WTC11 (cell line): ENCODE data around the gene TXNRD2. TPM values are rescaled to one million over a fixed set of nuclear protein-coding genes. Genes with fewer than 3 reads are reported as not detected.

Experiments
- ATAC-seq: fragments of 200-7000 bp; cut with Tn5 transposase; 2 replicates; pipeline ENCODE4 v1.10.0; 2021; ENCODE audit warnings: mild to moderate bottlenecking, moderate library complexity
- CTCF ChIA-PET: fragments of 300-600 bp; sonication (Branson Sonifier 250); formaldehyde crosslinking; loops from one replicate; lab custom pipeline; 2021; ENCODE audit warnings: antibody characterized with exemption; lab: Charles Lee
- POLR2A ChIA-PET: fragments of 350-600 bp; sonication (Branson Sonifier 250); formaldehyde crosslinking; loops from one replicate; lab custom pipeline; 2021; ENCODE audit warnings: antibody characterized with exemption; lab: Charles Lee
- DNase-seq: peaks from one replicate; pipeline ENCODE4 v3.0.0; 2021; ENCODE audit warnings: low spot score
- H3K27ac Mint-ChIP-seq: 2 replicates; pipeline ENCODE4 v1.8.0; 2021; ENCODE audit warnings: mixed read lengths
- H3K27me3 Mint-ChIP-seq: 2 replicates; pipeline ENCODE4 v1.8.0; 2021; ENCODE audit warnings: low read depth, mild to moderate bottlenecking, moderate library complexity, mixed read lengths
- H3K36me3 Mint-ChIP-seq: 2 replicates; pipeline ENCODE4 v1.8.0; 2021; ENCODE audit warnings: mixed read lengths
- H3K4me1 Mint-ChIP-seq: 2 replicates; pipeline ENCODE4 v1.8.0; 2022; ENCODE audit warnings: mixed read lengths
- H3K4me3 Mint-ChIP-seq: 2 replicates; pipeline ENCODE4 v1.8.0; 2021; ENCODE audit warnings: mild to moderate bottlenecking, moderate library complexity, mixed read lengths
- H3K9me3 Mint-ChIP-seq: 2 replicates; pipeline ENCODE4 v1.8.0; 2021; ENCODE audit warnings: mixed read lengths
- ATF1 ChIP-seq: sonication (generic); formaldehyde crosslinking; IDR thresholded peaks from 2 replicates; pipeline ENCODE4 v1.8.1; 2023; ENCODE audit warnings: mild to moderate bottlenecking, moderate library complexity, missing genetic modification reagents
- CBFB ChIP-seq: sonication (generic); formaldehyde crosslinking; IDR thresholded peaks from 2 replicates; pipeline ENCODE4 v1.8.1; 2022; ENCODE audit warnings: mild to moderate bottlenecking, low read depth, missing genetic modification reagents
- FOXK1 ChIP-seq: sonication (generic); formaldehyde crosslinking; IDR thresholded peaks from 2 replicates; pipeline ENCODE4 v1.8.0; 2022; ENCODE audit warnings: mild to moderate bottlenecking, moderate library complexity, missing genetic modification reagents
- FOXP4 ChIP-seq: sonication (generic); formaldehyde crosslinking; IDR thresholded peaks from 2 replicates; pipeline ENCODE4 v1.8.0; 2022; ENCODE audit warnings: mild to moderate bottlenecking, missing genetic modification reagents
- GABPB1 ChIP-seq: sonication (generic); formaldehyde crosslinking; IDR thresholded peaks from 2 replicates; pipeline ENCODE4 v1.8.1; 2023; ENCODE audit warnings: mild to moderate bottlenecking, missing genetic modification reagents
- GTF2I ChIP-seq: fragments of 250-450 bp; sonication (Bioruptor Pico); conservative IDR thresholded peaks from 2 replicates; pipeline ENCODE4 v1.4.0; 2021; ENCODE audit warnings: mild to moderate bottlenecking
- KAT7 ChIP-seq: sonication (generic); formaldehyde crosslinking; IDR thresholded peaks from 2 replicates; pipeline ENCODE4 v1.8.1; 2023; ENCODE audit warnings: missing genetic modification reagents, mild to moderate bottlenecking, borderline replicate concordance
- MLX ChIP-seq: sonication (generic); formaldehyde crosslinking; IDR thresholded peaks from 2 replicates; pipeline ENCODE4 v1.8.1; 2023; ENCODE audit warnings: mild to moderate bottlenecking, missing genetic modification reagents, moderate library complexity
- NFATC4 ChIP-seq: fragments of 250-450 bp; sonication (Bioruptor Pico); IDR thresholded peaks from 2 replicates; pipeline ENCODE4 v1.9.0; 2021; ENCODE audit warnings: mild to moderate bottlenecking
- PRDM15 ChIP-seq: sonication (generic); formaldehyde crosslinking; IDR thresholded peaks from 2 replicates; pipeline ENCODE4 v1.8.0; 2022; ENCODE audit warnings: missing genetic modification reagents
- TCF7 ChIP-seq: sonication (generic); formaldehyde crosslinking; IDR thresholded peaks from 2 replicates; pipeline ENCODE4 v1.8.0; 2022; ENCODE audit warnings: mild to moderate bottlenecking, low read depth, missing genetic modification reagents, moderate library complexity
- ZBTB43 ChIP-seq: sonication (generic); formaldehyde crosslinking; IDR thresholded peaks from 2 replicates; pipeline ENCODE4 v1.8.1; 2023; ENCODE audit warnings: mild to moderate bottlenecking, missing genetic modification reagents
- ZMAT4 ChIP-seq: fragments of 250-450 bp; sonication (Bioruptor Pico); IDR thresholded peaks from 2 replicates; pipeline ENCODE4 v1.9.0; 2021; ENCODE audit warnings: mild to moderate bottlenecking
- ZNF263 ChIP-seq: sonication (generic); formaldehyde crosslinking; IDR thresholded peaks from 2 replicates; pipeline ENCODE4 v1.8.1; 2022; ENCODE audit warnings: low read depth, mild to moderate bottlenecking, moderate library complexity, missing genetic modification reagents
- ZNF317 ChIP-seq: sonication (generic); formaldehyde crosslinking; IDR thresholded peaks from 2 replicates; pipeline ENCODE4 v1.8.1; 2023; ENCODE audit warnings: low read depth, mild to moderate bottlenecking, moderate library complexity, missing genetic modification reagents, borderline replicate concordance
- total RNA-seq: library from RNA; stranded (reverse); gene quantifications from 3 replicates; pipeline ENCODE4 v1.2.3, GENCODE V29; 2021

Gene TXNRD2
- total RNA-seq, 1 experiment from 2014 or later = 15.9 TPM

- CTCF ChIA-PET = interaction anchor here (1.0 to 2.9 kb wide), 6 partner anchors 10 to 240 kb away, joined by 4 to 38 read pairs (median 14); partner anchors contain the start of gene GP1BB
- Mint-ChIP-seq H3K36me3 (no peaks in the 10 kb centered on the region), H3K4me1 (peaks cover 34% of the 10 kb centered on the region), H3K27ac (no peak overlapping the region)
- no peak for ATAC-seq
- DNase-seq = no peak
- TF ChIP-seq FOXP4 (CRISPR knock-in tag) (no peak), CBFB (CRISPR knock-in tag) (no peak), ZNF263 (no peak), GABPB1 (CRISPR knock-in tag) (no peak), NFATC4 (no peak), TCF7 (CRISPR knock-in tag) (no peak), ATF1 (no peak), MLX (CRISPR knock-in tag) (no peak), PRDM15 (CRISPR knock-in tag) (no peak), ZBTB43 (no peak), FOXK1 (no peak), KAT7 (CRISPR knock-in tag) (no peak), ZMAT4 (CRISPR knock-in tag) (no peak), ZNF317 (no peak), GTF2I (CRISPR knock-in tag) (no peak)
- TF ChIP-seq, all 79 proteins: peak for 0
- H3K27me3 Mint-ChIP-seq = no peaks in the 10 kb centered on the region; the same call in 1 of the 2 replicates
- no peak overlapping the region for H3K4me3 Mint-ChIP-seq
- POLR2A ChIA-PET = no interaction called here
- H3K9me3 Mint-ChIP-seq = no peaks in the 10 kb centered on the region
These were observed 22.4 kb upstream of the TXNRD2 start for GRCh38 chr22:19963863-19964642.
